ENCODE measurements around the gene TRO. TPM values are rescaled to one million over a fixed set of nuclear protein-coding genes. Genes with fewer than 3 reads are reported as not detected.

The TRO gene, protein sequence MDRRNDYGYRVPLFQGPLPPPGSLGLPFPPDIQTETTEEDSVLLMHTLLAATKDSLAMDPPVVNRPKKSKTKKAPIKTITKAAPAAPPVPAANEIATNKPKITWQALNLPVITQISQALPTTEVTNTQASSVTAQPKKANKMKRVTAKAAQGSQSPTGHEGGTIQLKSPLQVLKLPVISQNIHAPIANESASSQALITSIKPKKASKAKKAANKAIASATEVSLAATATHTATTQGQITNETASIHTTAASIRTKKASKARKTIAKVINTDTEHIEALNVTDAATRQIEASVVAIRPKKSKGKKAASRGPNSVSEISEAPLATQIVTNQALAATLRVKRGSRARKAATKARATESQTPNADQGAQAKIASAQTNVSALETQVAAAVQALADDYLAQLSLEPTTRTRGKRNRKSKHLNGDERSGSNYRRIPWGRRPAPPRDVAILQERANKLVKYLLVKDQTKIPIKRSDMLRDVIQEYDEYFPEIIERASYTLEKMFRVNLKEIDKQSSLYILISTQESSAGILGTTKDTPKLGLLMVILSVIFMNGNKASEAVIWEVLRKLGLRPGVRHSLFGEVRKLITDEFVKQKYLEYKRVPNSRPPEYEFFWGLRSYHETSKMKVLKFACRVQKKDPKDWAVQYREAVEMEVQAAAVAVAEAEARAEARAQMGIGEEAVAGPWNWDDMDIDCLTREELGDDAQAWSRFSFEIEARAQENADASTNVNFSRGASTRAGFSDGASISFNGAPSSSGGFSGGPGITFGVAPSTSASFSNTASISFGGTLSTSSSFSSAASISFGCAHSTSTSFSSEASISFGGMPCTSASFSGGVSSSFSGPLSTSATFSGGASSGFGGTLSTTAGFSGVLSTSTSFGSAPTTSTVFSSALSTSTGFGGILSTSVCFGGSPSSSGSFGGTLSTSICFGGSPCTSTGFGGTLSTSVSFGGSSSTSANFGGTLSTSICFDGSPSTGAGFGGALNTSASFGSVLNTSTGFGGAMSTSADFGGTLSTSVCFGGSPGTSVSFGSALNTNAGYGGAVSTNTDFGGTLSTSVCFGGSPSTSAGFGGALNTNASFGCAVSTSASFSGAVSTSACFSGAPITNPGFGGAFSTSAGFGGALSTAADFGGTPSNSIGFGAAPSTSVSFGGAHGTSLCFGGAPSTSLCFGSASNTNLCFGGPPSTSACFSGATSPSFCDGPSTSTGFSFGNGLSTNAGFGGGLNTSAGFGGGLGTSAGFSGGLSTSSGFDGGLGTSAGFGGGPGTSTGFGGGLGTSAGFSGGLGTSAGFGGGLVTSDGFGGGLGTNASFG (N-terminal part only)
- total RNA-seq (2013), result 0.40 TPM
- polyA plus RNA-seq, result not detected
- polyA minus RNA-seq, result not detected in 2 replicates
- total RNA-seq, result 0 to 9.4 (median 0.04) reads per million in 11 experiments

- H4K20me1 ChIP-seq (ENCODE audit: insufficient read depth, low read length), result no peaks in the 10 kb centered on the region
- Mint-ChIP-seq H3K4me3 (peak within 1 kb of the TSS; percentile 74 to 89), H3K27ac (no peak within 1 kb of the TSS), H3K36me3 (no peaks in the 10 kb centered on the region), H3K27me3 (ENCODE audit: low read depth in 3 of 3) (peaks cover 11 to 14% (median 13%) of the 10 kb centered on the region in 3 donors), H3K4me1 (peaks cover 18% of the 10 kb centered on the region), H3K9me3 (peaks cover 0 to 7% (median 2%) of the 10 kb centered on the region in 7 donors)
- H3K4me2 ChIP-seq (replicated peaks; ENCODE audit: extremely low read depth, low read length, poor library complexity, severe bottlenecking), result peak within 1 kb of the TSS; percentile 73
- 0% methylated on average over 22 of the region's 29 CpGs for WGBS (ENCODE audit: insufficient coverage)
- no peaks in the 10 kb centered on the region for H3K79me2 ChIP-seq (ENCODE audit: insufficient read depth, low read length)
- no peak within 1 kb of the TSS for H3K9ac ChIP-seq (ENCODE audit: insufficient read depth, low read length, poor library complexity, severe bottlenecking)
- intact Hi-C loops (cut with micrococcal nuclease), result no loop called here
- peak within 1 kb of the TSS; percentile 73 for H2AFZ ChIP-seq (ENCODE audit: insufficient read depth, low read depth, low read length, poor library complexity, severe bottlenecking)
- TF ChIP-seq, protein P1, sequence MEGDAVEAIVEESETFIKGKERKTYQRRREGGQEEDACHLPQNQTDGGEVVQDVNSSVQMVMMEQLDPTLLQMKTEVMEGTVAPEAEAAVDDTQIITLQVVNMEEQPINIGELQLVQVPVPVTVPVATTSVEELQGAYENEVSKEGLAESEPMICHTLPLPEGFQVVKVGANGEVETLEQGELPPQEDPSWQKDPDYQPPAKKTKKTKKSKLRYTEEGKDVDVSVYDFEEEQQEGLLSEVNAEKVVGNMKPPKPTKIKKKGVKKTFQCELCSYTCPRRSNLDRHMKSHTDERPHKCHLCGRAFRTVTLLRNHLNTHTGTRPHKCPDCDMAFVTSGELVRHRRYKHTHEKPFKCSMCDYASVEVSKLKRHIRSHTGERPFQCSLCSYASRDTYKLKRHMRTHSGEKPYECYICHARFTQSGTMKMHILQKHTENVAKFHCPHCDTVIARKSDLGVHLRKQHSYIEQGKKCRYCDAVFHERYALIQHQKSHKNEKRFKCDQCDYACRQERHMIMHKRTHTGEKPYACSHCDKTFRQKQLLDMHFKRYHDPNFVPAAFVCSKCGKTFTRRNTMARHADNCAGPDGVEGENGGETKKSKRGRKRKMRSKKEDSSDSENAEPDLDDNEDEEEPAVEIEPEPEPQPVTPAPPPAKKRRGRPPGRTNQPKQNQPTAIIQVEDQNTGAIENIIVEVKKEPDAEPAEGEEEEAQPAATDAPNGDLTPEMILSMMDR (IDR thresholded peaks at IDR 0.05), result no peak
- H3K27ac ChIP-seq (ENCODE audit: low read depth in 1 of 2, low read length in 2 of 2), result no peak within 1 kb of the TSS
- H3K4me3 ChIP-seq (replicated peaks in 1 of 3; ENCODE audit: low read depth in 2 of 3, low read length in 3 of 3), result peak within 1 kb of the TSS; percentile 6 to 68 (median 25)
- no peak for DNase-seq
- H3K4me1 ChIP-seq (ENCODE audit: control insufficient read depth in 1 of 2, insufficient read depth in 2 of 2, low read length in 2 of 2), result peaks cover 7 to 11% of the 10 kb centered on the region in 2 donors
- H3K36me3 ChIP-seq (replicated peaks in 1 of 2; ENCODE audit: control insufficient read depth in 1 of 2, insufficient read depth in 2 of 2, low read length in 2 of 2), result no peaks in the 10 kb centered on the region
- peaks cover 0 to 7% of the 10 kb centered on the region in 2 donors for H3K9me3 ChIP-seq (replicated peaks in 1 of 2; ENCODE audit: control insufficient read depth in 1 of 2, insufficient read depth in 1 of 2, low read length in 2 of 2)
- peaks cover 0 to 7% of the 10 kb centered on the region in 2 donors for H3K27me3 ChIP-seq (ENCODE audit: control insufficient read depth in 2 of 2, insufficient read depth in 2 of 2, low read length in 2 of 2)
These were observed at the start of gene TRO for GRCh38 chrX:54920610-54921426. Gene TRO, plus strand, starts transcription at chrX:54920824. Its CDS starts 1,423 bp downstream, at chrX:54922247.
